Esophagus squamous epithelium (tissue), 4 donors: ENCODE measurements around the gene SCARB1.

Source experiments
- POLR2A ChIP-seq, 4 donors: fragments of 450-650 bp; IDR thresholded peaks; one replicate each; pipeline ENCODE4 v1.6.1; 2017; ENCODE audit warnings: antibody characterized with exemption in 4 of 4, mild to moderate bottlenecking in 4 of 4, moderate library complexity in 3 of 4
- TF ChIP-seq, protein P1 (sequence below), 6 experiments: fragments of 450-650 bp in 4 of 6; fragments of 200-600 bp in 2 of 6; sonication (generic) in 2 of 6; IDR thresholded peaks; one replicate each; pipeline ENCODE4 v1.5.1; 2016 to 2019; ENCODE audit warnings: antibody characterized with exemption in 6 of 6, mild to moderate bottlenecking in 4 of 6, moderate library complexity in 4 of 6

DNA sequence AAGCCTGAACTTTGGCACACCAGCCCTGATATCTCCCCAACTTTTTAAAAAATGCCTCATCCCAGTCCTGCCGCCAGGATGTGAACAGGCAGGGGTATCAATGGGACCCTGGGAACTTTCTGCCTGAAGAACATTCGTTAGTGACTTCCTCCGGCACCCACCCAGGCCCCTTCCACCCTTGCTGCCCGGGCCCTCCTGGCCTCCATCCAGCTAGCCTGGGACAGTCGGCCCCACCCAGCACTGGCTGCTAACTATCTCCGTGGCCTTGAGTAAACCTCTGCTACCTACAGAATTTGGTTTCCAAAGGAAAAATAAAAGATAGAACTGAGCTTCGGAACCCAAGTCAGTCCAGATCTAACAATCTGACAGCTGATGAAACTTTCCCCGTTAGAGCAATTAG, 14.3 kb downstream of the SCARB1 start:
- TF ChIP-seq POLR2A (IDR thresholded peaks at IDR 0.05): no peak
- TF ChIP-seq, protein P1, sequence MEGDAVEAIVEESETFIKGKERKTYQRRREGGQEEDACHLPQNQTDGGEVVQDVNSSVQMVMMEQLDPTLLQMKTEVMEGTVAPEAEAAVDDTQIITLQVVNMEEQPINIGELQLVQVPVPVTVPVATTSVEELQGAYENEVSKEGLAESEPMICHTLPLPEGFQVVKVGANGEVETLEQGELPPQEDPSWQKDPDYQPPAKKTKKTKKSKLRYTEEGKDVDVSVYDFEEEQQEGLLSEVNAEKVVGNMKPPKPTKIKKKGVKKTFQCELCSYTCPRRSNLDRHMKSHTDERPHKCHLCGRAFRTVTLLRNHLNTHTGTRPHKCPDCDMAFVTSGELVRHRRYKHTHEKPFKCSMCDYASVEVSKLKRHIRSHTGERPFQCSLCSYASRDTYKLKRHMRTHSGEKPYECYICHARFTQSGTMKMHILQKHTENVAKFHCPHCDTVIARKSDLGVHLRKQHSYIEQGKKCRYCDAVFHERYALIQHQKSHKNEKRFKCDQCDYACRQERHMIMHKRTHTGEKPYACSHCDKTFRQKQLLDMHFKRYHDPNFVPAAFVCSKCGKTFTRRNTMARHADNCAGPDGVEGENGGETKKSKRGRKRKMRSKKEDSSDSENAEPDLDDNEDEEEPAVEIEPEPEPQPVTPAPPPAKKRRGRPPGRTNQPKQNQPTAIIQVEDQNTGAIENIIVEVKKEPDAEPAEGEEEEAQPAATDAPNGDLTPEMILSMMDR (IDR thresholded peaks at IDR 0.05): no peak
